Mucosa of stomach (tissue), 1 donor: Measurements from ENCODE around the gene MTCH2.

Source experiments
- H3K27me3 ChIP-seq: one replicate; pipeline ENCODE4 v1.7.0; 2013; ENCODE audit warnings: mild to moderate bottlenecking, low read length; ENCODE audit not compliant: control insufficient read depth, insufficient read depth
- H3K36me3 ChIP-seq: one replicate; pipeline ENCODE4 v1.7.0; 2013; ENCODE audit warnings: low read length; ENCODE audit not compliant: control insufficient read depth, insufficient read depth
- H3K4me1 ChIP-seq: one replicate; pipeline ENCODE4 v1.7.0; 2013; ENCODE audit warnings: mild to moderate bottlenecking, low read length; ENCODE audit not compliant: control insufficient read depth, insufficient read depth
- H3K4me3 ChIP-seq: one replicate; pipeline ENCODE4 v1.7.0; 2013; ENCODE audit warnings: low read length
- H3K9ac ChIP-seq: one replicate; pipeline ENCODE4 v1.7.0; 2013; ENCODE audit warnings: mild to moderate bottlenecking, low read length, moderate library complexity
- H3K9me3 ChIP-seq: one replicate; pipeline ENCODE4 v1.7.0; 2013; ENCODE audit warnings: mild to moderate bottlenecking, low read length, moderate library complexity; ENCODE audit not compliant: control insufficient read depth
- donor health status: Pancreatic carcinoma.

The MTCH2 gene

DNA sequence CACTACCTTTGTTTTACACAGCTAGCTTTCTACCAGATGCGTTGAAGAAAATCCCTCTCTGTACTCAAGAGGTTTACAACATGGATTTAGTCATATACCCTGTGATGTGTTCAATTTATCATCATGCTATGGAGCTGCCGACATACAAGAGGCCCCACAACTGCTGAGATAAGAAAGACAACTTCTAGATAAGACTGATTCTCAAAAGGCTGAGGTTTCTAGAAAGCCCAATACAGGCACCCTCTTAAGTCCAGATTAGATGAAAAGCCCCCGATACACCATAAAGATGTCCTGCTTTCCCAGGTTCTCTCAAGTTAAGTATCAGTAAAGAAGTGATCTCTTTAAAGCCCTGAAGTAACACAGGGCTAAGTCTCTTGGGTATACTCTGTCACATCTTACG lies 14.3 kb downstream of the MTCH2 start:
- H3K9me3 ChIP-seq = no peaks in the 10 kb centered on the region
- no peaks in the 10 kb centered on the region for H3K4me1 ChIP-seq
- no peaks in the 10 kb centered on the region for H3K36me3 ChIP-seq
- H3K27me3 ChIP-seq = no peaks in the 10 kb centered on the region
- no peak overlapping the region for H3K4me3 ChIP-seq
- no peak overlapping the region for H3K9ac ChIP-seq

DNA sequence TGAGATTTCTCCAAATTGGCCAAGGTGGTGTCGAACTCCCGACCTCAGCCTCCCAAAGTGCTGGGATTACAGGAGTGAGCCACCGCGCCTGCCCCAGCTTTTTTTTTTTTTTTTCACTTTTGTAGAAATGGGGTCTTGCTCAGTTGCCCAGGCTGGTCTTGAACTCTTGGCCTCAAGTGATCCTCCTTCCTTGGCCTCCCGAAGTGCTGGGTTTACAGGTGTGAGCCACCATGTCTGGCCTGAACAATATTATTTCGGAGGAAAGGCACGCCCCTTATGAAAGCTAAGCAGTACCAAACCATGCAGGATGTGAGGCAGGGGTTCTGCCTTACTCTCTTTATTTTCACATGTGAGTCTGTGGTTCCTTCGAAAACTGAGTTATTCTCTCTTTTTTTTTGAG lies 16.1 kb downstream of the MTCH2 start:
- Histone ChIP-seq H3K36me3 (no peaks in the 10 kb centered on the region), H3K9ac (no peak overlapping the region), H3K9me3 (no peaks in the 10 kb centered on the region), H3K4me3 (no peak overlapping the region), H3K4me1 (no peaks in the 10 kb centered on the region), H3K27me3 (no peaks in the 10 kb centered on the region)

DNA sequence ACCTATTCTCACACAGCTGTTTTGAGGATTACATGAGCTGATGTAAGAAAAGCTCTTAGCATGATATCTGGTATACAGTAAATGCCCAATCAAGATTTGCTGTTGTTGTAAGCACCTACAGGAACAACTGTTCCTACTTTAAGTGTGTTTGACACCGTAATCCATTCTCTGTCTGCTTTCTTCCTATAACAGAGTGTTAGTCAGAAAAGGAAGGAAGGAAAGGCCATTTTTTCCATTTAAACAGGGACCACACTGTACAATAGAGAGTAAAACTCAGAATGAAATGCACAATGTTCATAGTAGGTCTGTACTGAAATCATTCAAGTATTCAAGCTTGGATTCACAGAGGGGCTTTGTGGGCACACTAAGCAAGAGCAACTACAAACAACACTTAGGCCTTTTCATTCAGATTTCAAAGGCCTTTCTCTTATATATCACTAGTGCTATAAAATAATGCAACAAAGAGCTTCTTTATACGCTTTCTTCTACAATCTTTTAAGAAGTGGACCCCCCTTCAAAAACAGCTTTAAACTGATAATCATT lies 21.5 kb downstream of the MTCH2 start:
- no peaks in the 10 kb centered on the region for H3K36me3 ChIP-seq
- H3K27me3 ChIP-seq = no peaks in the 10 kb centered on the region

DNA sequence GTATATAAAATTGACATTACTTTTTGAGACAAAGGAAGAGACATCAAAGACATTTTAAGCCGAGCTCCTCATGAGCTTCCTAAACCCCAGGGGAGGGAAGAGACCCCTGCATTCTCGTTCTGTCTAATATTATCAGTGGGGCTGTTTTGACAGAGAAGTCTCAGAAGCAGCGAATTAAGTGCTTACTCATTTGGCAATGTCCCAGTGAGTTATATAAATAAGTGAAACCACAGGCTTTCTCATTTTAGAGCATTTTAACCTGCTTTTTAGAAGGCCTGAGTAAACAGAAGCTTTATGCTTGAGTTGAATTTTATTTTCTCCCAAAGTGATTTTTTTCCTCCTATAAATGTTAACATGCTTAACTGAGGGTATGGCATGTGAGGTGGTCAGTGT lies 24.9 kb downstream of the MTCH2 start:
- Histone ChIP-seq H3K9me3 (no peaks in the 10 kb centered on the region), H3K27me3 (no peaks in the 10 kb centered on the region), H3K36me3 (no peaks in the 10 kb centered on the region), H3K9ac (no peak overlapping the region), H3K4me1 (no peaks in the 10 kb centered on the region), H3K4me3 (no peak overlapping the region)

More for the DNA sequence above, 21.5 kb downstream of the MTCH2 start:
- Histone ChIP-seq H3K4me1 (no peaks in the 10 kb centered on the region), H3K9ac (no peak overlapping the region), H3K4me3 (no peak overlapping the region), H3K9me3 (no peaks in the 10 kb centered on the region)

DNA sequence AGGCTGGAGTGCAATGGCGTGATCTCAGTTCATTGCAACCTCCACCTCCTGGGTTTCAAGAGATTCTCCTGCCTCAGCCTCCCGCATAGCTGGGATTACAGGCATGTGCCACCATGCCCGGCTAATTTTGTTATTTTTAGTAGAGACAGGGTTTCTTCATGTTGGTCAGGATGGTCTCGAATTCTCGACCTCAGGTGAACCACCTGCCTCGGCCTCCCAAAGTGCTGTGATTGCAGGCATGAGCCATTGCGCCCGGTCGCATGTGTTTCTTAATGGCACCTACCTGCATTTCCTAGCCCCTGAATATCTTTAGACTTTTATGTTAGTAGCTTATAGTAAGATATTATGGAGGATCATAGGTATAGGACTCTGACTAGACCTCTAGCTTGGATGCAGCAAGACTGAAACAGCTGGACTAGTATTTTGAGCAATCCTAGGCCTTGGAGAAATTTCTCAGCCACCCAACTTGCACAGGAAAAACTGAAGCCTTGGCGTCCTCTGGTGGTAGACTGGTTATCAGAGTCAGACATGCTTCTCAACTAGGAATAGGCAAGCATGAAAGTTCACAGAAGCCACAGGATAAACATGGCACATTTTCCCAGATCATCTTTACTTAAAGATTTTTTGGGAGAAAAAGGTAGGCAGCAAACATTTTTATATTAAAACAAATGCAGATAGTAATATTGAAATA lies 25.5 kb downstream of the MTCH2 start:
- H3K9ac ChIP-seq = no peak overlapping the region

DNA sequence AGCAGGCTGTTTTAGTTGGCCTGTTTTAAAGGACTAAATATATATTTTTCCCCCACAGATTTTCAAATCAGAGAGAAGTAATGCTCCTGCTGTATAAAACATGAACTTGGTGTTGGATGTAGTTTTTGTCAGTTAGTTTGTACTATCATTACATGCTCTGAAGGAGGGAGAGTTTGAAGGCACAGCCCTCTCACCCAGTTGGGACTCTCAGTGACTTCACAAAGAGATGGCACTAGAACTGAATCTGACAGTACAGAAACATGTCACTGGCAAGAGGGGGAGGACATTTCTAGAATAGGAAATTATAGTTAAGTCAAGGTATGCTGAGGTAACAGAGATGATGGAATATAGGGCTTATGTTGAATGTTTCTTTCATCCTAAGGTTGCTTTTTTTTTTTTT lies 27.1 kb downstream of the MTCH2 start:
- no peaks in the 10 kb centered on the region for H3K27me3 ChIP-seq
- no peak overlapping the region for H3K4me3 ChIP-seq
- no peaks in the 10 kb centered on the region for H3K4me1 ChIP-seq
- H3K9ac ChIP-seq = no peak overlapping the region
- H3K36me3 ChIP-seq = no peaks in the 10 kb centered on the region
- H3K9me3 ChIP-seq = no peaks in the 10 kb centered on the region

More for the DNA sequence above, 25.5 kb downstream of the MTCH2 start:
- H3K4me1 ChIP-seq = no peaks in the 10 kb centered on the region
- no peaks in the 10 kb centered on the region for H3K9me3 ChIP-seq
- H3K27me3 ChIP-seq = no peaks in the 10 kb centered on the region
- no peaks in the 10 kb centered on the region for H3K36me3 ChIP-seq
- H3K4me3 ChIP-seq = no peak overlapping the region

DNA sequence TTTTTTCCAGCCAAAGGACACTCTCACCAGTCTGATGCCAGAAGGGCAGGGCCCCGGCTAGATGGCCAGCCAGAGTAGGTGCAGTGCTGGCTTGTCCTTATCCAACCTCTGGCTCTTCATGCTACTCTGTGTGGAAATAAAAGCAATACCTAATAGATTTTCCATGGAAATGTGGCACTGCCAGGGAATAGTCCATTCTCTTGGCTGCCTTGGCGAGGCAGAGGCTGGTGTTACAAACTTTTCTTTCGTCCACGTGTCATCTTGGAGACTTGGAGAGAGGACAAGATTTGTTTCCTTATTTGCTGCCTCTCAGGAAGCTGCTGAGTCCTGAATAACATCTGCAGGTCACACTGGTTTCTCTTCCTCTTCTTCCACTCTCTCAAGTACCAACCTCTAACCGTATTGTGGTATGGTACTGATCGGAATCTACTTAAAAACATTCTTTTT lies 31.0 kb downstream of the MTCH2 start:
- no peaks in the 10 kb centered on the region for H3K4me1 ChIP-seq
- no peaks in the 10 kb centered on the region for H3K36me3 ChIP-seq
- H3K9ac ChIP-seq = no peak overlapping the region
- no peaks in the 10 kb centered on the region for H3K9me3 ChIP-seq
- H3K27me3 ChIP-seq = no peaks in the 10 kb centered on the region
- no peak overlapping the region for H3K4me3 ChIP-seq

DNA sequence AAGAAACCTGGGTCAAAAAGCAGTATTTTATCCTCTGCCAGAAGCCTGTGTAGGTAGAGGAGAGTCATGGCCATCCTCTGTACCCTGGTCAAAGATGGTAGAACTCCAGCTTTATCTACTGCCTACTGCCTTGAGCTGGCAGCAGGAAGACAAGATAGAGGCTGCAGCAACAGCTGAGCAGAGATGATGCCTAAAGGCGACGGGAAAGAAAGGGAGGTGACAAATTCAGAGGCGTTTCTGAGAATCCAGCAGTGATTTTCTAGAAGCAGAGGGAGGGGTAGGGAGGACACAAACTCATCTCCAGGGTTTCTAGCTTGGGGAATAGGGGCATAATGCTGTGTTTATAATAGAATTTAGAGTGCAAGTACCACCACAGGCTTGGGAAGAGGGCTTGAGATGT lies 32.7 kb downstream of the MTCH2 start:
- H3K9me3 ChIP-seq = no peaks in the 10 kb centered on the region
- H3K27me3 ChIP-seq = no peaks in the 10 kb centered on the region
- no peak overlapping the region for H3K9ac ChIP-seq
- no peak overlapping the region for H3K4me3 ChIP-seq
- no peaks in the 10 kb centered on the region for H3K4me1 ChIP-seq
- H3K36me3 ChIP-seq = no peaks in the 10 kb centered on the region

DNA sequence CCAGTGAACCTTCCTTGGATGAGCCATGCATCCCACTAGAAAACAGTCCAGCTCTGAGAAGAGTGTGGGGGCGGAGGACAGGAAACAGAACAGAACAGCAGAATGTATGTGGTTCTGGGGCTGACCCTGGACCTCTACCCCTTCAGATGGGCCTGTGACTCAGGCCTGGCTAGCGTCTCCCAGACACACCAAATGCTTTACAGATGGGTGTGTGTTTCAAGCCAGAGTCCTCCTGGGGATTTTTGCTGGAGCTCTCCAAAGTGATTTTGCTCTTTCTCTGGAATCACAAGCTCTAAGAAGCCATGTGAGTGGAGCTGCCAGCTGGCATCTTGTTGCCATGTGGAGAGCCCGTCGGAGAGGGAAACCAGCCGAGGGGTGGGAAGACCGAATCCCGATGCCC lies 35.0 kb downstream of the MTCH2 start:
- H3K9me3 ChIP-seq = no peaks in the 10 kb centered on the region
- no peaks in the 10 kb centered on the region for H3K36me3 ChIP-seq

DNA sequence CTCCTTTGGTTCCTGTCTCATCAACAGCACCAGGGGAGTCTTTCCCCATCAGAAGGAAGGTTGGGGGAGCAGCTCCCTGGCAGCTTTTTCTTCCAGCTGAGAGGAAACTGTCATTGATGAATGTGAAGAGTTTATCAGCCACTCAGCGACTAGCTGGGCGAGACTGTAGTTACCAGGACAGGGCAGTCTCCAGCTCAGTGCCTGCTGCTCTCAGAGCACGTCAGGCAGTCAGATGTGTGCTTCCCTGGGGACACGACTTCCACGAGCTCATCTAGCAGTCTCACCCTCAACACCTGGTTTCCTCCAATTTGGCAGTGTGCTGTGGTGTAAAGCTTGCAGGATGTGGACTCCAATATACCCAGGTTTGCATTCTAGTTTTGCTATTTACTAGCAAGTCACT lies 35.6 kb downstream of the MTCH2 start:
- H3K4me1 ChIP-seq = no peaks in the 10 kb centered on the region
- H3K9ac ChIP-seq = no peak overlapping the region
- H3K27me3 ChIP-seq = no peaks in the 10 kb centered on the region
- no peaks in the 10 kb centered on the region for H3K9me3 ChIP-seq
- H3K4me3 ChIP-seq = no peak overlapping the region
- H3K36me3 ChIP-seq = no peaks in the 10 kb centered on the region

More for the DNA sequence above, 35.0 kb downstream of the MTCH2 start:
- no peak overlapping the region for H3K9ac ChIP-seq
- H3K4me3 ChIP-seq = no peak overlapping the region
- no peaks in the 10 kb centered on the region for H3K27me3 ChIP-seq
- H3K4me1 ChIP-seq = no peaks in the 10 kb centered on the region

DNA sequence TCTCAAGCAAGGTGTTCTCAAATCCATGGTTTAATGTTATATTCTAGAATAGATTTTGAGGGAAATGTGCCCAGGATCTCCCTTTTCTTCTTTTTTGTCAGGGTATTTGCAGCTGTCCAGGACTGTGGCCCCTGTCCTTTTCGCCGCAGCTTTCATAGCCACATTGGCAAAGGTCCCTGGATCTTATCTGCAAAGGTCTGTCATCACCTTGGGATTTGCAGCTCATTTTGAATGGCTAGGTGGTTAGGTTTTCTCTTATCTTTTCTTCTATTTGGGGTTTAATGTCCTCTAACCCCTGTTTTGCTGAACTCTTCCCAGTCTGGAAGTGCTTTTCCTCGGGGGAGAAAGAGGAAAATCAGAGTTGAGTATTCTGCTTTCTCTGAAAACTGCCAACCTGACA lies 36.4 kb downstream of the MTCH2 start:
- no peaks in the 10 kb centered on the region for H3K9me3 ChIP-seq
- no peaks in the 10 kb centered on the region for H3K27me3 ChIP-seq
- no peaks in the 10 kb centered on the region for H3K36me3 ChIP-seq
- no peaks in the 10 kb centered on the region for H3K4me1 ChIP-seq
- H3K4me3 ChIP-seq = no peak overlapping the region
- H3K9ac ChIP-seq = no peak overlapping the region

DNA sequence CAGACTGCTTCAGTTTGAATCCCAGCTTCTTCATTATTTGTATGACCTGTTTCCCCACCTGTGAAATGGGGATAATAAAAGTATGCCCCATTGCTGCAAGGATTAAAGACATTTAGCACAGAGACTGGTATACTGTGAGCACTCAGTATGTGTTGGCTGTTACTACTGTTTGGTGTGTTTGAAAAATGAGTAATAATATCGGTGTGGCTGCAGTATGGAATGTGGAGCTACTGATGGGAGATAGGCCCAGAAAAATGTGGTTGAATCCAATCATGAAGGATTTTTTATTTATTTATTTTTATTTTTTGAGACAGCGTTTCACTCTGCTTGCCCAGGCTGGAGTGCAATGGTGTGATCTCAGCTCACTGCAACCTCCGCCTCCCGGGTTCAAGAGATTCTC lies 39.1 kb downstream of the MTCH2 start:
- Histone ChIP-seq H3K36me3 (no peaks in the 10 kb centered on the region), H3K9me3 (no peaks in the 10 kb centered on the region), H3K4me1 (no peaks in the 10 kb centered on the region), H3K4me3 (no peak overlapping the region), H3K9ac (no peak overlapping the region), H3K27me3 (no peaks in the 10 kb centered on the region)

DNA sequence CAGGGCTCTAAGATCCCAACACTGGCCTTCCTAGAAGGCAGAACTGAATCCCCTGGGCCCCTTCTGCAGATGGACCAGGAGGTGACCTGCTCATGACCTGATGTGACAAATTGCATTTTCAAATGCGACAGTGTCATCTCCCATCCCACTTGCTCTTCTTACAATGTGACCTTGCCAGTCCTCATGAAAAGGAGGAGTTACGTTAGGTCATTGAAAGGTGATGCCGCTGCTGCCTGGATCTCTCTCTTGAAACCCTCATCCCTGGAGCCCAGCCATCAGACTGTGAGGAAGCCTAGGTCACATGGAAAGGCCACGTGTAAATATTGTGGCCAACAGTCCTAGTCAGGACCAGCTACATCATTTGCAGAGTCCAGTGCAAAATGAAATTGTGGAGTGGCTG lies 42.5 kb downstream of the MTCH2 start:
- Histone ChIP-seq H3K4me3 (no peak overlapping the region), H3K27me3 (peaks cover 6% of the 10 kb centered on the region), H3K9me3 (no peaks in the 10 kb centered on the region), H3K36me3 (no peaks in the 10 kb centered on the region), H3K9ac (no peak overlapping the region), H3K4me1 (no peaks in the 10 kb centered on the region)
